GM23338 (cell line): ENCODE results near the gene UBAC2.

ENCODE experiments used
- CREB1 ChIP-seq: fragments of 250-450 bp; sonication (Bioruptor Pico); IDR thresholded peaks from 2 replicates; pipeline ENCODE4 v1.5.0; 2020; ENCODE audit warnings: low read depth, mild to moderate bottlenecking, moderate library complexity
- CTCF ChIP-seq, 2 experiments: fragments of 200-600 bp in 1 of 2; sonication (generic) in 1 of 2; conservative IDR thresholded peaks; 2 replicates each; pipeline versions ENCODE4 v1.5.1 to v1.6.1; 2016 to 2017; ENCODE audit warnings: antibody characterized with exemption in 2 of 2, low read depth in 2 of 2, mild to moderate bottlenecking in 2 of 2, moderate library complexity in 1 of 2
- ETS1 ChIP-seq: IDR thresholded peaks from 2 replicates; pipeline ENCODE4 v1.6.1; 2016; ENCODE audit warnings: antibody characterized with exemption
- EZH2 ChIP-seq: fragments of 200-600 bp; sonication (generic); IDR thresholded peaks from one replicate; pipeline ENCODE4 v1.8.0; 2017; ENCODE audit warnings: antibody characterized with exemption, mild to moderate bottlenecking, low read depth; ENCODE audit not compliant: unreplicated experiment
- EZH2phosphoT487 ChIP-seq: fragments of 200-600 bp; sonication (generic); IDR thresholded peaks from one replicate; pipeline ENCODE4 v1.8.1; 2018; ENCODE audit warnings: antibody characterized with exemption; ENCODE audit not compliant: unreplicated experiment
- NANOG ChIP-seq: IDR thresholded peaks from 2 replicates; pipeline ENCODE4 v1.6.1; 2016; ENCODE audit warnings: antibody characterized with exemption, borderline replicate concordance
- POLR2AphosphoS5 ChIP-seq: IDR thresholded peaks from 2 replicates; pipeline ENCODE4 v1.6.1; 2016; ENCODE audit warnings: antibody characterized with exemption, low read depth
- REST ChIP-seq: IDR thresholded peaks from one replicate; pipeline ENCODE4 v1.6.1; 2018; ENCODE audit warnings: antibody characterized with exemption; ENCODE audit not compliant: unreplicated experiment
- STAT1 ChIP-seq: IDR thresholded peaks from one replicate; pipeline ENCODE4 v1.6.1; 2016; ENCODE audit warnings: antibody characterized with exemption; ENCODE audit not compliant: unreplicated experiment
- ZNF114 ChIP-seq: fragments of 250-450 bp; sonication (Bioruptor Pico); IDR thresholded peaks from 2 replicates; pipeline ENCODE4 v1.5.0; 2020; ENCODE audit warnings: mild to moderate bottlenecking, moderate library complexity
- ZNF331 ChIP-seq: fragments of 250-450 bp; sonication (Bioruptor Pico); IDR thresholded peaks from 2 replicates; pipeline ENCODE4 v1.5.0; 2020; ENCODE audit warnings: low read depth, mild to moderate bottlenecking, moderate library complexity
- ZNF462 ChIP-seq: fragments of 250-450 bp; sonication (Bioruptor Pico); IDR thresholded peaks from 2 replicates; pipeline ENCODE4 v1.5.0; 2020; ENCODE audit warnings: mild to moderate bottlenecking, moderate library complexity

GRCh38 chr13:99356012-99356261 lies 155.3 kb downstream of the UBAC2 start:
- TF ChIP-seq CTCF (conservative IDR thresholded peaks at IDR 0.05; ENCODE audit: low read depth in 2 of 2) (no peak), EZH2phosphoT487 (no peak), EZH2 (no peak), POLR2AphosphoS5 (no peak), REST (no peak), STAT1 (no peak), ZNF114 (CRISPR knock-in tag) (no peak), NANOG (no peak), ZNF331 (no peak), CREB1 (CRISPR knock-in tag) (no peak), ETS1 (no peak), ZNF462 (CRISPR knock-in tag) (no peak)
